CD14-positive monocyte (primary cell): ENCODE measurements around the gene OCLN. TPM values are rescaled to one million over a fixed set of nuclear protein-coding genes. Genes with fewer than 3 reads are reported as not detected.

ENCODE experiments used
- DNase-seq, 3 donors: peaks; one replicate each; pipeline ENCODE4 v3.0.0-alpha.2; 2011 to 2022
- H2AFZ ChIP-seq: 2 replicates; pipeline ENCODE4 v1.6.0; 2012; ENCODE audit warnings: mild to moderate bottlenecking, low read depth, low read length, inconsistent platforms; ENCODE audit not compliant: insufficient read depth, poor library complexity, severe bottlenecking
- H3K27ac ChIP-seq, 2 donors: 1 replicate in 1 of 2; 2 replicates in 1 of 2; pipeline ENCODE4 v1.5.1; 2012 to 2013; ENCODE audit warnings: low read length in 2 of 2, control low read depth in 1 of 2, inconsistent platforms in 1 of 2, low read depth in 1 of 2, mild to moderate bottlenecking in 1 of 2
- H3K27me3 ChIP-seq, 2 donors: one replicate each; pipeline versions ENCODE4 v1.6.0 to v1.6.1; 2011 to 2013; ENCODE audit warnings: low read length in 2 of 2; ENCODE audit not compliant: control insufficient read depth in 2 of 2, insufficient read depth in 2 of 2
- H3K36me3 ChIP-seq, 2 donors: replicated peaks in 1 of 2; 1 replicate in 1 of 2; 2 replicates in 1 of 2; pipeline versions ENCODE4 v1.5.1 to v1.6.1; 2012 to 2013; ENCODE audit warnings: low read length in 2 of 2, control low read depth in 1 of 2, inconsistent platforms in 1 of 2, mild to moderate bottlenecking in 1 of 2; ENCODE audit not compliant: insufficient read depth in 2 of 2, control insufficient read depth in 1 of 2
- H3K4me1 ChIP-seq, 2 donors: 1 replicate in 1 of 2; 2 replicates in 1 of 2; pipeline versions ENCODE4 v1.5.1 to v1.6.1; 2012 to 2013; ENCODE audit warnings: low read length in 2 of 2, control low read depth in 1 of 2, inconsistent platforms in 1 of 2, mild to moderate bottlenecking in 1 of 2, moderate library complexity in 1 of 2; ENCODE audit not compliant: insufficient read depth in 2 of 2, control insufficient read depth in 1 of 2
- H3K4me2 ChIP-seq: replicated peaks from 2 replicates; pipeline ENCODE3; 2012; ENCODE audit warnings: low read length, moderate library complexity, mild to moderate bottlenecking; ENCODE audit not compliant: poor library complexity, severe bottlenecking; ENCODE audit errors: extremely low read depth
- H3K4me3 ChIP-seq, 3 experiments: fragments of 200-600 bp in 1 of 3; sonication (generic) in 1 of 3; replicated peaks in 1 of 3; 1 replicate in 2 of 3; 2 replicates in 1 of 3; pipeline ENCODE4 v1.5.1; 2011 to 2013; ENCODE audit warnings: low read length in 3 of 3, mild to moderate bottlenecking in 3 of 3, control low read depth in 2 of 3, low read depth in 2 of 3, inconsistent platforms in 1 of 3, moderate library complexity in 1 of 3
- H3K79me2 ChIP-seq: 2 replicates; pipeline ENCODE4 v1.6.0; 2012; ENCODE audit warnings: mild to moderate bottlenecking, control low read depth, inconsistent platforms, low read length, moderate library complexity; ENCODE audit not compliant: insufficient read depth
- H3K9ac ChIP-seq: 2 replicates; pipeline ENCODE4 v1.6.0; 2017; ENCODE audit warnings: low read length, mild to moderate bottlenecking; ENCODE audit not compliant: insufficient read depth, poor library complexity, severe bottlenecking
- H3K9me3 ChIP-seq, 2 donors: replicated peaks in 1 of 2; 1 replicate in 1 of 2; 2 replicates in 1 of 2; pipeline versions ENCODE4 v1.5.1 to v1.6.1; 2012 to 2013; ENCODE audit warnings: low read length in 2 of 2, control low read depth in 1 of 2; ENCODE audit not compliant: control insufficient read depth in 1 of 2, insufficient read depth in 1 of 2
- H4K20me1 ChIP-seq: 2 replicates; pipeline ENCODE4 v1.6.0; 2012; ENCODE audit warnings: mild to moderate bottlenecking, low read length, control low read depth, moderate library complexity; ENCODE audit not compliant: insufficient read depth
- H3K27ac Mint-ChIP-seq, 7 donors: one replicate each; pipeline ENCODE4 v1.8.0; 2020; ENCODE audit warnings: mild to moderate bottlenecking in 7 of 7, mixed read lengths in 7 of 7, moderate library complexity in 6 of 7, inconsistent platforms in 2 of 7
- H3K27me3 Mint-ChIP-seq, 3 donors: one replicate each; pipeline ENCODE4 v1.8.0; 2021 to 2022; ENCODE audit warnings: low read depth in 3 of 3, mild to moderate bottlenecking in 3 of 3, mixed read lengths in 3 of 3, moderate library complexity in 3 of 3, inconsistent platforms in 1 of 3
- H3K36me3 Mint-ChIP-seq, 2 donors: one replicate each; pipeline ENCODE4 v1.8.0; 2020; ENCODE audit warnings: mixed read lengths in 2 of 2, inconsistent platforms in 1 of 2, mild to moderate bottlenecking in 1 of 2
- H3K4me1 Mint-ChIP-seq: one replicate; pipeline ENCODE4 v1.8.0; 2020; ENCODE audit warnings: mild to moderate bottlenecking, mixed read lengths
- H3K4me3 Mint-ChIP-seq, 2 donors: one replicate each; pipeline ENCODE4 v1.8.0; 2020; ENCODE audit warnings: mild to moderate bottlenecking in 2 of 2, mixed read lengths in 2 of 2, moderate library complexity in 1 of 2
- H3K9me3 Mint-ChIP-seq, 7 donors: one replicate each; pipeline ENCODE4 v1.8.0; 2020 to 2022; ENCODE audit warnings: mixed read lengths in 7 of 7, mild to moderate bottlenecking in 6 of 7, moderate library complexity in 6 of 7, inconsistent platforms in 2 of 7
- CTCF ChIP-seq: fragments of 200-600 bp; IDR thresholded peaks from one replicate; pipeline ENCODE4 v1.8.0; 2022; ENCODE audit warnings: antibody characterized with exemption, mild to moderate bottlenecking
- WGBS: methylation state at CpG from one replicate; pipeline ENCODE4 v1.1.5; 2013; ENCODE audit warnings: missing lambda C conversion rate; ENCODE audit not compliant: insufficient coverage; 5-methylcytosine and 5-hydroxymethylcytosine counted together
- intact Hi-C, 2 donors: fragments of 100-400 bp; cut with micrococcal nuclease; formaldehyde crosslinking; loops; one replicate each; pipeline versions ENCODE4 v1.15.0 to v1.15.1; 2023
- polyA plus RNA-seq, 3 donors: library from polyadenylated mRNA; depleted of rRNA in 1 of 3; unstranded in 2 of 3; stranded (reverse) in 1 of 3; fragments of 300-500 nt in 2 of 3; fragments of >200 nt in 1 of 3; fragmentation: Illumina TruSeq in 2 of 3; gene quantifications; 1 replicate in 2 of 3; 2 replicates in 1 of 3; pipeline ENCODE4 v1.2.3, GENCODE V29; 2012 to 2021

The OCLN gene
- polyA plus RNA-seq, 3 donors, result 0.03 to 0.15 TPM; not detected in 1

- Mint-ChIP-seq H3K4me3 (no peak overlapping the region), H3K27me3 (no peaks in the 10 kb centered on the region), H3K36me3 (no peaks in the 10 kb centered on the region), H3K9me3 (no peaks in the 10 kb centered on the region), H3K27ac (peak overlapping the region in 1 of 7 donors; percentile 63), H3K4me1 (peaks cover 12% of the 10 kb centered on the region)
- intact Hi-C loops, result no loop called here
- Histone ChIP-seq H3K4me2 (no peak overlapping the region), H2AFZ (no peak overlapping the region), H3K27me3 (no peaks in the 10 kb centered on the region), H3K9me3 (no peaks in the 10 kb centered on the region), H3K36me3 (no peaks in the 10 kb centered on the region), H3K79me2 (no peaks in the 10 kb centered on the region), H3K9ac (no peak overlapping the region), H3K4me3 (no peak overlapping the region), H3K4me1 (peaks cover 3 to 9% of the 10 kb centered on the region in 2 donors), H4K20me1 (no peaks in the 10 kb centered on the region), H3K27ac (no peak overlapping the region)
- no peak for TF ChIP-seq CTCF
- WGBS, result 100% methylated on average over 1 of the region's 7 CpGs
- no peak for DNase-seq
Observed at GRCh38 chr5:69484891-69485290, 7.7 kb upstream of the OCLN start.

GRCh38 chr5:69485471-69485870, 7.1 kb upstream of the OCLN start:
- Histone ChIP-seq H3K4me1 (peaks cover 3 to 9% of the 10 kb centered on the region in 2 donors), H3K27ac (no peak overlapping the region), H3K4me2 (no peak overlapping the region), H3K9ac (no peak overlapping the region), H4K20me1 (no peaks in the 10 kb centered on the region), H3K9me3 (no peaks in the 10 kb centered on the region), H3K36me3 (no peaks in the 10 kb centered on the region), H2AFZ (peak overlapping the region; percentile 41), H3K27me3 (no peaks in the 10 kb centered on the region), H3K79me2 (no peaks in the 10 kb centered on the region), H3K4me3 (no peak overlapping the region)
- no peak for DNase-seq
- Mint-ChIP-seq H3K36me3 (no peaks in the 10 kb centered on the region), H3K4me1 (peaks cover 12% of the 10 kb centered on the region), H3K27me3 (no peaks in the 10 kb centered on the region), H3K27ac (no peak overlapping the region), H3K4me3 (no peak overlapping the region), H3K9me3 (no peaks in the 10 kb centered on the region)
- intact Hi-C loops, result no loop called here
- WGBS, result 40% methylated on average over 1 of the region's 1 CpG
- no peak for TF ChIP-seq CTCF
